NCI-H510A (cell line): ENCODE data around the gene SSU72.
"Not testable (repeated sequence)": the region's sequence is repeated elsewhere in the genome, so short reads cannot be mapped to it uniquely, and the experiment has no call there.

ENCODE experiments used
- DNase-seq: peaks from one replicate; lab custom pipeline; 2025; lab: John Stamatoyannopoulos, UW

SSU72 gene

GRCh38 chr1:1558591-1558990 is 16.1 kb downstream of the SSU72 start:
- DNase-seq = no peak

GRCh38 chr1:1557688-1558087 is 17.0 kb downstream of the SSU72 start:
- not testable (repeated sequence) for DNase-seq

DNA sequence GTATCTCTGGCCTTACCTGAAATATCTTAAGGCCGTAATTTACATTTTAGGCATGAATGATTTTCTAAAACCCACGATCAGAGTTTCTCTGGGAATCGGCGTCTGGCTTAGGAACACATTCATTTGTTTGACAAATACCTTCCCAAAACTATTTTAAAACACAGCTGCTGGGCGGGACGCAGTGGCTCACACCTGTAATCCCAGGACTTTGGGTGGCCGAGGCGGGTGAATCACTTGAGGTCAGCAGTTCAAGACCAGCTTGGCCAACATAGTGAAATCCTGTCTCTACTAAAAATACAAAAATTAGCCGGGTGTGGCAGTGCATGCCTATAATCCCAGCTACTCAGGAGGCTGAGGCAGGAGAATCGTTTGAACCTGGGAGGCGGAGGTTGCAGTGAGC is 17.7 kb downstream of the SSU72 start:
- DNase-seq = not testable (repeated sequence)

DNA sequence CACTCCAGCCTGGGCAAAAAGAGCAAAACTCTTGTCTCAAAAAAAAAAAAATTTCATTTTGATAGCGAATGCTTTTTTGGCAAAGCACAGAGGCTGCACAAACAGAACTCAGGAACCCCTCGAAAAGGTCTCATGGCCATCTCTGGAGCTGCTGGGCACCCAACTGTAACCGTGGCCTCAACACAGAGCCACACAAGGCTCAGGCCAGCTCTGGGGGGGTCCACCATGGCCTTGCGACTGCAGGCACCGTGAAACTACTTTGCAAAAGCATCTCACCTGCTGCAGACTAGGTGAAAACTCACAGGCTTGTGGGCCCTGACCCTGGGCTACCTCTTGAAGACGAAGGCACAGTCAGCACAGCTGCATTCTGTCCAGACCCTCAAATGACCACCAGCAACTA is 18.2 kb downstream of the SSU72 start:
- DNase-seq = no peak

DNA sequence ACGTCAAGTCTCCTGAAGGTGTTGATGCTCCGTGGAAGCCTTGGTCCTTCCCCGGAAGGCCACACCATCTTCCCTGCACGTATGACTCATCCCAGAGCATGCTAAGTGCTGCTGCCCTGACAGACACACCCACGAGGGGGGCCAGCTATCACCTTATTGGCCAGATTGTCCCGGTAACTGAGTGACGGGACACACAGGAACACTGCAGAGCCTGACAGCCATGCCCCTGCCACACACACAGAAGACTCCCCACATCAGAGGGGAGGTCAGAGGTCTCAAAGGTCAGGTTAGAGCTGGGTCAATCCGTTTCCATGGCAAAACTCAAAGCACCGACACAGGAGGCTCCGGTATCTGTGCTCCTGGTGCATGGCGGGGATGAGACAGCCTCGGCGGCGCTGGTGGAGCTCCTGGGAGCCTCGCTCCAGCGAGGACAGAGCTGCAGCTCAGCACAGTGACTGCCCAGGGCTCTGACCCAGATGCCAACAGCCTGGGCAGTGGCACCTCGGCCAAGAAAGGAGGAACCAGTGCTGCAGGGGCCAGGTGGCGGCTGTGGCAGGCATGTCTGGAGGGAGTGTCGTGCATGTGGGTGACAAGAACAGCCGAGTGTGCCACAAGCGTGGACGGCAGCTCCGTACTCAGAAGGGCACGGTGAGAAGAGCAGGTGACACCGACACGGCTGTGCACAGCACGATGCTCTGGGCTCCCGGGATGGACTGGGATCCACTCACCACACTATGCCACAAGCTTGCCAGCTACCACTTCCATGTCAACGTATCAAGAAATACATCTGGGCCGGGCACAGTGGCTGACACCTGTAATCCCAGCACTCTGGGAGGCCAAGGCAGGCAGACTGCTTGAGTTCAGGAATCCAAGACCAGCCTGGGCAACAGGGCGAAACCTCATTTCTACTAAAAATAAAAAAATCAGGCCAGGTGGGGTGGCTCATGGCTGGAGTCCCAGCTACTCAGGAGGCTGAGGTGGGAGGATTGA is 19.4 kb downstream of the SSU72 start:
- DNase-seq = no peak

DNA sequence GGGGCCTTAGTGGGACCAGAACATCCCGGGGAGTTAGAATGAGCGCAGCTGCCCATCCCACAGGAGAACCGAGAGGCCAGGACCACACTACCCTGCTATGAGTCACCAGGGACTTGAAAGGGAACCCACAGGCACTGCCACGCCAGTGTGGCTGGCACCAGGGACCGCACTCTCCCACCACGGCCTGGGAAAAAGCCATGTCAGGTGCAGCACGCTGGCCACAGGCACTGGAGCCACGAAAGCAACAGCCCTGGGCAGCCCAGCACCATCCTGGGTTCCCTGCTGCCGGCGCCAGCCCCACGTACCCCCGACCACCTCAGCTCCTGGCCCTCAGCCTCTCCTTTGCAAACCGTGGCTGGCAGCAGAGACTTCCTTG is 20.1 kb downstream of the SSU72 start:
- no peak for DNase-seq

DNA sequence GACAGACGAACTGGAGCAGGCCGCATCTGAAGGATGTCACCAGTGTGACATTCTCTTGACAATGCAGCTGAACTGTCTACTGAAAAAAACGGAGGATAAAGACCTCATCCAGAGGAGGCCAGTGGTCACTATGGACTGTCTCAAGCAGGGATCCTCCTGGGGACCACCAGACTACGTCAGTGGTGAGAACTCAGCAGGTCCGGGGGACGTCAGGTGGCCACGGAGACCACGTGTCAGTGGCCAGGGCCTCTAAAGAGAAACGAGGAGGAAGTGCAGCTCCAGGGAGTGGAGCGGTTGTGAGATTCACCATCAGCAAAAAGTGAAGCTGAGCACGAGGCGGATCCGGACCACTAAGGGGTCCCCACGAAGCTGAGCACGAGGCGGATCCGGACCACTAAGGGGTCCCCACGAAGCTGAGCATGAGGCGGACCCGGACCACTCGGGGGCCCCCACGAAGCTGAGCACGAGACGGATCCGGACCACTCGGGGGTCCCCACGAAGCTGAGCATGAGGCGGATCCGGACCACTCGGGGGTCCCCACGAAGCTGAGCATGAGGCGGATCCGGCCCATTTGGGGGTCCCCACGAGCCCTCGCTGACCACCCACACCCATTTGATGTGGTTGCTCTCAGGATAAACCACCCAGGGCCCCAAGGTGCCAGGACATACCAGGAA is 20.7 kb downstream of the SSU72 start:
- no peak for DNase-seq

GRCh38 chr1:1552263-1552639 is 22.4 kb downstream of the SSU72 start:
- no peak for DNase-seq

DNA sequence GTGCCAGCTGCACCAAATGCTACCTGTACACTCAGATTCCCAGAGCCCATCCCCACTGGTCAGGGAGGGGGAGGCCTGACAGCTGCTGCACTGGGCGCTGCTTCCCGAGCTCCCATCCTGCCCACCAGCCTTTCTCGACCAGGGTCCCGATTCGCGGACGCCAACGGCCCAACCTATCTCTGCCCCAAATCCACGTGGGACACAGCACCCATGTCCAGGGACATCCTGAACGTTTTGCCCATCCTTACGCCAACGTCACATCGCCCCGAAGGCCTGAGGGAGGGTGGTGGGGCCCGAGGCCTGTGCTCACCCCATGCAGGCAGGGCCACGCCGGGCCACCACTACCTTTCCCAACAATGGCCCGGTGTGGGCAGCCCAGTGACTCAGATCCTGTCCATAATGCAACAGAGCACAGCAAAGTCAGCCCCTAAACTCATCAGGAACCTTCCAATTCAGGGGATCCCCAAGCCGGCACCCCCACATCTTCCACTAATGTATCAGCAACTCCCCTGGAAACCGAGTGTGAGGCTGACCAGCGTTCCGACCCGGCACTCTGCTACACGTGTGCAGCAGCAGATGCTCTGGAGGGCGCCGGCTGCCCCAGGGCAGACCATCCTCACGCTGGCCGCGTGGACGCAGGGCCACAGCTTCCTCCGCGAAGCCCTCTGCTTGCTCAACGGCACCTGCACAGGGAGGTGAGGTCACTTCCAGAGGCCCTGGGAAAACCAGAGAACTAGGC is 23.0 kb downstream of the SSU72 start:
- DNase-seq = no peak

DNA sequence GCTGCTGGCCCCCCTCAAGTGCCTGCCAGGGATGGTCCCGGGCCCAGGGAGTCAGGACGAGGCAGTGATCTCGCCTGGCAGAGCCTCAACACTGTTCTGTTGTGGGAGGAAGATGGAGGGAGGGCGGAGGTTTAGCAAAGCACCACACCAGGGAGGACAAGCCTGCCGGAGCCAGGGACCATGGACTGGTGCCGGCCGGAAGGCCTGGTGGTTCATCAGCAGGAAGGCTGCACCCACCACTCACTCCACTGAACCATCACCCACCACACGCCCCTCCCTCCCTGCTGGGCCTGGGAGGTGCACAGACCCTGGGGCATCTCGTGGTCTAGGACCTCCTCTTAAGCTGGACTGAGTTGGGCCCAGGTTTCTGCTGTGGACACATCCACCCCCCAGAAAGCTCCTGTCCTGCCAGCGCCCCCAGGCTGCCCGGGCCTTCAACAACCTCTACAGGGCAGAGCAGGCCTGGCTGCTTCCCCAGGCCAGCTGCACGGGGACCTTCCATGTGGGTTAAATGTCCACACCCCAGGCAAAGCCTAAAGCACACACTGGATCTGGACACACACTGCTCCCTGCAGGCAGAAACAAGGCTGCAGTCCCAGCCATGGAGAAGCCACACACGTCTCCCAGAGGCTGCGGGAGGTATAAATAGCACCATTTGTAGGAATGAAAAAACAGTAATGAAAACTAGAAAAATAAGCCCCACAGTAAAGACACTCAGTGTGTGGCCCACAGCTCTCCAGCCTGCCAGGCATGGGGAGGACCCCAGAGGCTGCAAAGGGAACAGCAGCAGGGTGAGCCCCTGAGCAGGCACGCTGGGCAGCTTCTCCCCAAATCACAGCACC is 23.9 kb downstream of the SSU72 start:
- no peak for DNase-seq

GRCh38 chr1:1550087-1550486 is 24.6 kb downstream of the SSU72 start:
- DNase-seq = no peak

- DNase-seq = no peak
These were observed 26.1 kb downstream of the SSU72 start for GRCh38 chr1:1548591-1548990.

GRCh38 chr1:1547476-1547875 is 27.2 kb downstream of the SSU72 start:
- DNase-seq = no peak

GRCh38 chr1:1547011-1547410 is 27.7 kb downstream of the SSU72 start:
- DNase-seq = no peak

DNA sequence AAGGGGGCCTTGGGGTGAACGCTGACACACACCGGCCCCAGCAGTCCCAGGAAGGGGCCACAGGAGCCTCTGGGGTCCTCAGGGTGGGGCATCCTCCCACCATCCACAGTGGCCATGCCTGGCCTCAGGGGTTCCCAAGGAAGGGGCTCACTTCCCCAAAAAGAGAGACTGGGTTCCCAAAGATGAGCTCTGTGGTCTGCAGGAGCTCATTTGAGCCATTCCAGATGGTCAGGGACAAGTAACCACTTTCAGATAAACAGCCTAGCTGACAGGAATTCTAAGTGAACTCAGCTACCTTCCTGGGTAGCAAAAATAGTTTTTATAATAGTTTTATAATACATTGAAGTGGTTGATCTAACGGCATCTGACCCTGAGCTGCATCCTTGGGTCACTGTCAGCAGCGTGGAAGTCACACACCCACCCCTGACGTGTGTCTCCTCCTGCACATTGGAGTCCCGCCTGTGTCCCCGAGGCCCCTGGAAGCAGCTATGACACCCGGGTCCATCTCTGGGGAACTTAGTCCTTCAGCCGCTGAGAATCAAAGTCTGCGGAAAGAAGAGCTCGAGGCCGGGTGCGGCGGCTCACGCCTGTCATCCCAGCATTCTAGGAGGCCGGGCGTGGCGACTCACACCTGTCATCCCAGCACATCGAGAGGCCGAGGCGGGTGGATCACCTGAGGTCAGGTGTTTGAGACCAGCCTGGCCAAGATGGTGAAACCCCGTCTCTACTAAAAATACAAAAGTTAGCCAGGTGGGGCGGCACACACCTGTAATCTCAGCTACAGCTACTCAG is 28.5 kb downstream of the SSU72 start:
- no peak for DNase-seq

DNA sequence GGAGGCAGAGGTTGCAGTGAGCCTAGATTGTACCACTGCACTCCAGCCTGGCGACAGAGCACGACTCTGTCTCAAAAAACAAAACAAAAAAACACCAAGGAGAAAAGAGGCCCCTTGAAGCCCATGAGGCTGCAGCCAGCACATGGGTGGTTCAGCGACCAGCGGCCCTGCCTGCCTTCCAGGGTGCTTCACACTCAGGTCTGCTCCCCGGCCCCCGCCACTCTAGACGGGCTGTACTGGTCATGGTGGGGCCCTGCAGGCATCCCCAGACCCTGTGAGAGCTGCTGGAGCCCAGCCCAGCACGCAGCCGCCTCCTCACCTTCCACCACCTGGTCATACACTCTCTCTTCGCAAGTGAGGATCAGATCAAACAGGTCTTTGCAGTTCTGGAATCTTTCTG is 30.1 kb downstream of the SSU72 start:
- DNase-seq = no peak

- no peak for DNase-seq
These were observed 31.0 kb downstream of the SSU72 start for GRCh38 chr1:1543706-1544099.

GRCh38 chr1:1542766-1543705 is 31.6 kb downstream of the SSU72 start:
- DNase-seq = no peak

DNA sequence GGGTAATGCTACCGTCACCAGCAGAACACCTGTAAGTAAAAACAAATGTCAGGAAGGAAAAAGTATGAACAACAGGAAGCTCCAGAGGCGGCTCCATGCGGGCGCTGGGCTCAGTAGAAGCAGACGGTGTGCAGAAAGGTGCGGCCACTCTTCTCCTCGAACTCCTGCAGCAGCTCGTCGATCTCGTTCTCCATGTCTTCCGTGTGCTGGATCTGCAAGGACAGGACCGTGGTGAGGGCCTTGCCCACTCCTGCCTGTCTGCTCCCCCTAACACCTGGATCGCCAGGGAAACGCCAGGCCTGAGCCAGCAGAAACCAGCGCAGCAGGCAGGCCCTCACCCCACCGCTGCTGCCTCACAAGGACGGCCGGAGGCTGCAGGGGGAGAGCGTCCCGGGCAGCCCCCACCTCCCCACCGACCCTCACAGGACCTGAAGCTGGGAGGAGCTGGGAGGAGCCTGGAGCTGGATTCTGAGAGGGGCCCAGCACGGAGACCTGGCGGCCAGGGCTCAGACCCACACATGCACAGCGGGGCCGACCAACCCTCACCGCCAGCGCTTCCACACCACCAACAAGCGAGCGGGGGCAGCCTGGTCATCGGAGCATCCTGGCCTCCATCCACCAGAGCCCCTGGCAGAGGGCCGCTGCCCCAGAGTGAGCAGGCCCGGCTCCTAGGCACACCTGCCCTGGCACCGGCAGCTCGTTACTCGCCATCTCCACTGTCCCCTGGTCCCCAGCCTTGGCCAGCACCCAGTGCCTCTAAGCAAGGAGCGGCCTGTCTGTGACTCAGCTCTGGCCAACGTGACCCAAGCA is 32.5 kb downstream of the SSU72 start:
- no peak for DNase-seq
